Peyer's patch (tissue), 4 donors: Measurements from ENCODE around the gene ITGA11. TPM values are rescaled to one million over a fixed set of nuclear protein-coding genes. Genes with fewer than 3 reads are reported as not detected.

Experiments
- DNase-seq, 3 donors: peaks; one replicate each; pipeline ENCODE4 v3.0.0-alpha.2; 2017 to 2019
- H3K27ac ChIP-seq, 4 donors: fragments of 200-600 bp; sonication (generic); one replicate each; pipeline ENCODE4 v1.5.1; 2016 to 2019
- H3K27me3 ChIP-seq, 2 donors: fragments of 200-600 bp; sonication (generic); one replicate each; pipeline ENCODE4 v1.5.1; 2019
- H3K36me3 ChIP-seq, 3 donors: fragments of 200-600 bp; sonication (generic); one replicate each; pipeline ENCODE4 v1.5.1; 2016 to 2019
- H3K4me1 ChIP-seq, 4 donors: fragments of 200-600 bp; sonication (generic); one replicate each; pipeline ENCODE4 v1.5.1; 2016 to 2019
- H3K4me3 ChIP-seq, 4 donors: fragments of 200-600 bp; sonication (generic); 1 replicate in 3 of 4; 2 replicates in 1 of 4; pipeline ENCODE4 v1.5.1; 2016 to 2019; ENCODE audit warnings: mild to moderate bottlenecking in 1 of 4
- H3K9me3 ChIP-seq, 4 donors: fragments of 200-600 bp; sonication (generic); one replicate each; pipeline ENCODE4 v1.5.1; 2016 to 2019; ENCODE audit warnings: mild to moderate bottlenecking in 1 of 4
- POLR2A ChIP-seq, 2 donors: fragments of 450-650 bp; IDR thresholded peaks; one replicate each; pipeline ENCODE4 v1.5.1; 2017; ENCODE audit warnings: antibody characterized with exemption in 2 of 2, mild to moderate bottlenecking in 2 of 2, moderate library complexity in 2 of 2
- total RNA-seq, 4 donors: library from RNA; depleted of rRNA; stranded (reverse); fragments of >200 nt; gene quantifications; one replicate each; pipeline ENCODE4 v1.1.0, GENCODE V29; 2016
- TF ChIP-seq, protein P1 (sequence below), 6 experiments: fragments of 450-650 bp in 4 of 6; fragments of 200-600 bp in 2 of 6; sonication (generic) in 1 of 6; IDR thresholded peaks; one replicate each; pipeline ENCODE4 v1.5.1; 2017 to 2019; ENCODE audit warnings: antibody characterized with exemption in 6 of 6, mild to moderate bottlenecking in 3 of 6, moderate library complexity in 1 of 6

The ITGA11 gene
- total RNA-seq, 4 donors from 2014 or later: 0.88 to 24.8 (median 2.6) TPM

DNA sequence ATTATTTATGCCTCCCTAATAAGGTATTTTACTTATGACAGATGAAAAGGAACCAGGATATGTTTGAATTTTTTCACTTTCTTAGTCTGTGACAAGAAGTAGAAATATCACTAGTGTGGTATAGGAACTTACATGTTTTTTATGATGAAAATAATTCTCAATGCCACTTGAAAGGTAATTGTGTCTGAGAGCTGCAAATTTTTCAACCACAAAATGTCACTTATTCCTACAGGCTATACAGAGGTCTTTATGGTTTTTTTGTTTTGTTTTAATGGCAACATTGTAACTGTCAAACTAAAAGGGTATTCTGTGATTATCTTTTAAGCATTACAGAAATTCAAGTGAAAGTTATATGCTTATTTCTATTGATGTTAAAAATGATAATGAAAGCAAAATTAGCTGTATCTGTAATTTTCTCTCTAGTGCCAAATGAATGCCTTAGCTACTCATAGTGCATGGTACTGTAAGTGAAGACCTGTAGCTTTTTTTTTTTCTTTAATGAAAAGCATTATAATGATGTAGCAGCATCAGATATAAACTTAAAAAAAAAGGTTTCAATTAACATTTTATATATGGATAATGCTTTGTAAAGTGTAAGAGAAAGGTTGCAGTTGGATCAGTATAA, 139.7 kb downstream of the ITGA11 start:
- H3K36me3 ChIP-seq: peaks cover 0 to 18% (median 0%) of the 10 kb centered on the region in 3 donors
- H3K4me1 ChIP-seq: peaks cover 0 to 18% (median 0%) of the 10 kb centered on the region in 4 donors
- H3K27ac ChIP-seq: no peak overlapping the region
- no peak overlapping the region for H3K4me3 ChIP-seq
- no peak for DNase-seq
- TF ChIP-seq, protein P1, sequence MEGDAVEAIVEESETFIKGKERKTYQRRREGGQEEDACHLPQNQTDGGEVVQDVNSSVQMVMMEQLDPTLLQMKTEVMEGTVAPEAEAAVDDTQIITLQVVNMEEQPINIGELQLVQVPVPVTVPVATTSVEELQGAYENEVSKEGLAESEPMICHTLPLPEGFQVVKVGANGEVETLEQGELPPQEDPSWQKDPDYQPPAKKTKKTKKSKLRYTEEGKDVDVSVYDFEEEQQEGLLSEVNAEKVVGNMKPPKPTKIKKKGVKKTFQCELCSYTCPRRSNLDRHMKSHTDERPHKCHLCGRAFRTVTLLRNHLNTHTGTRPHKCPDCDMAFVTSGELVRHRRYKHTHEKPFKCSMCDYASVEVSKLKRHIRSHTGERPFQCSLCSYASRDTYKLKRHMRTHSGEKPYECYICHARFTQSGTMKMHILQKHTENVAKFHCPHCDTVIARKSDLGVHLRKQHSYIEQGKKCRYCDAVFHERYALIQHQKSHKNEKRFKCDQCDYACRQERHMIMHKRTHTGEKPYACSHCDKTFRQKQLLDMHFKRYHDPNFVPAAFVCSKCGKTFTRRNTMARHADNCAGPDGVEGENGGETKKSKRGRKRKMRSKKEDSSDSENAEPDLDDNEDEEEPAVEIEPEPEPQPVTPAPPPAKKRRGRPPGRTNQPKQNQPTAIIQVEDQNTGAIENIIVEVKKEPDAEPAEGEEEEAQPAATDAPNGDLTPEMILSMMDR (IDR thresholded peaks at IDR 0.05): no peak
- H3K27me3 ChIP-seq: no peaks in the 10 kb centered on the region
- H3K9me3 ChIP-seq: no peaks in the 10 kb centered on the region

DNA sequence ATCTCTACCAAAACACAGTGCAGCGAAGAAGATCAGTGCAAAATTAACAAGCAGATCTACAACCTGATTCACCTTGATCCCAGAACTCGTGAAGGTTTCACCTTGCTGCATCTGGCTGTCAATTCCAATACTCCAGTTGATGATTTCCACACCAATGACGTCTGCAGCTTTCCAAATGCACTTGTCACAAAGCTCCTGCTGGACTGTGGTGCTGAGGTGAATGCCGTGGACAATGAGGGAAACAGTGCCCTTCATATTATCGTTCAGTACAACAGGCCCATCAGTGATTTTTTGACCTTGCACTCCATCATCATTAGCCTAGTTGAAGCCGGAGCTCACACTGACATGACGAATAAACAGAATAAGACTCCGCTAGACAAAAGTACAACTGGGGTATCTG, 141.2 kb downstream of the ITGA11 start:
- Histone ChIP-seq H3K4me1 (peaks cover 0 to 33% (median 0%) of the 10 kb centered on the region in 4 donors), H3K27me3 (no peaks in the 10 kb centered on the region), H3K27ac (no peak overlapping the region), H3K9me3 (no peaks in the 10 kb centered on the region), H3K36me3 (peaks cover 0 to 18% (median 0%) of the 10 kb centered on the region in 3 donors), H3K4me3 (no peak overlapping the region)
- no peak for DNase-seq
- no peak for TF ChIP-seq POLR2A (IDR thresholded peaks at IDR 0.05)
- TF ChIP-seq, protein P1 (IDR thresholded peaks at IDR 0.05): no peak

DNA sequence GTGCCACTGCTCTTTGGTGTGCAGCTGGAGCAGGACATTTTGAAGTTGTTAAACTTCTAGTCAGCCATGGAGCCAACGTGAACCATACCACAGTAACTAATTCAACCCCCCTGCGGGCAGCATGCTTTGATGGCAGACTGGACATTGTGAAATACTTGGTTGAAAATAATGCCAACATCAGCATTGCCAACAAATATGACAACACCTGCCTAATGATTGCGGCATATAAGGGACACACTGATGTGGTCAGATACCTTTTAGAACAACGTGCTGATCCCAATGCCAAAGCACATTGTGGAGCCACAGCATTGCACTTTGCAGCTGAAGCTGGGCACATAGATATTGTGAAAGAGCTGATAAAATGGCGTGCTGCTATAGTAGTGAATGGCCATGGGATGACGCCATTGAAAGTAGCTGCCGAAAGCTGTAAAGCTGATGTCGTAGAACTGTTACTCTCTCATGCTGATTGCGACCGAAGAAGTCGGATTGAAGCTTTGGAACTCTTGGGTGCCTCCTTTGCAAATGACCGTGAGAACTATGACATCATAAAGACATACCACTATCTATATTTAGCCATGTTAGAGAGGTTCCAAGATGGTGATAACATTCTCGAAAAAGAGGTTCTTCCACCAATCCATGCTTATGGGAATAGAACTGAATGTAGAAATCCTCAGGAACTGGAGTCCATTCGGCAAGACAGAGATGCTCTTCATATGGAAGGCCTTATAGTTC, 142.2 kb downstream of the ITGA11 start:
- H3K4me1 ChIP-seq: peaks cover 0 to 35% (median 0%) of the 10 kb centered on the region in 4 donors
- H3K27me3 ChIP-seq: no peaks in the 10 kb centered on the region
- TF ChIP-seq POLR2A (IDR thresholded peaks at IDR 0.05): no peak
- TF ChIP-seq, protein P1 (IDR thresholded peaks at IDR 0.05): no peak
- no peak for DNase-seq
- H3K4me3 ChIP-seq: no peak overlapping the region
- no peak overlapping the region for H3K27ac ChIP-seq
- H3K9me3 ChIP-seq: no peaks in the 10 kb centered on the region
- H3K36me3 ChIP-seq: peaks cover 0 to 24% (median 0%) of the 10 kb centered on the region in 3 donors

DNA sequence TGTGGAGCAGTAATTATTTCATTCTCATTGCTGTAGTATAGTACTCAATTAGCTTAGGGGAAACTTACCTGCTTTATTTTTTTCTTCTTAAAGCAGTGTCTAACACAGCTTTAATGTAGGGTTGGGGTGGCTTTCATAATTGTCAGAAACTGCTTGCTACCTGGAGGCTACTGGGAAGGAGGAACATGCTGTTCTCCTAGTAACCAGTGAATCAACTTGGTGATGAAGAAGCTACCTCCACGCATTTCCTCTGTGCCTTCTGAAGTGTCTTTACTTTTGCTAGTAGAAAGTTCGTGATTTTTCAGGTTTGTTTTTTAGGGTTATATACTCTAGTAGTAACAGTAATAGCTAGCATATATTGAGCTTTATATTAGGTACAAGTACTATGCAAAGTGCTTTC, 142.9 kb downstream of the ITGA11 start:
- H3K27ac ChIP-seq: no peak overlapping the region
- H3K27me3 ChIP-seq: no peaks in the 10 kb centered on the region
- H3K4me3 ChIP-seq: no peak overlapping the region
- DNase-seq: no peak
- no peak for TF ChIP-seq POLR2A (IDR thresholded peaks at IDR 0.05)
- TF ChIP-seq, protein P1 (IDR thresholded peaks at IDR 0.05): no peak
- H3K9me3 ChIP-seq: no peaks in the 10 kb centered on the region
- peaks cover 0 to 28% (median 0%) of the 10 kb centered on the region in 3 donors for H3K36me3 ChIP-seq
- peaks cover 0 to 34% (median 0%) of the 10 kb centered on the region in 4 donors for H3K4me1 ChIP-seq

DNA sequence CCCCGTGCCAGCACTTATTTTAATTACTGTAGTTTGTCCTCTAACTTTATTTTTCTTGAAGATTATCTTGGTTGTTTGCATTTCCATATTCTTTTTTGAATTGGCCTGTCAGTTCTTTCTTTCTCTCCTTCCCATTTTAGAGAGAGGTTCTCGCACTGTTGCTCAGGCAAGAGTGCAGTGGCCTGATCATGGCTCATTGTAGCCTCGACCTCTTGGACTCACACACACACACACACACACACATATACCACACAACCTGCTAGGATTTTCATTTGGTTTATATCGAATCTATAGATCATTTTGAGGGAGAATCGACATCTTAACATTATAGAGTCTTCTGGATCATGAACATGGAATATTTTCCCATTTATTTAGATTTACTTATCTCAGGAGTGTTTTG, 145.7 kb downstream of the ITGA11 start:
- H3K4me3 ChIP-seq: no peak overlapping the region
- H3K27ac ChIP-seq: no peak overlapping the region
- H3K4me1 ChIP-seq: peaks cover 0 to 46% (median under 1%) of the 10 kb centered on the region in 4 donors
- no peaks in the 10 kb centered on the region for H3K9me3 ChIP-seq
- H3K36me3 ChIP-seq: peaks cover 0 to 28% (median 0%) of the 10 kb centered on the region in 3 donors
- no peaks in the 10 kb centered on the region for H3K27me3 ChIP-seq
- no peak for TF ChIP-seq POLR2A (IDR thresholded peaks at IDR 0.05)
- TF ChIP-seq, protein P1 (IDR thresholded peaks at IDR 0.05): no peak
- DNase-seq: no peak
